Ovary (tissue), 10 donors: Measurements from ENCODE around the gene NSRP1. TPM values are rescaled to one million over a fixed set of nuclear protein-coding genes. Genes with fewer than 3 reads are reported as not detected.

ENCODE experiments used
- DNase-seq, 5 donors: peaks; one replicate each; pipeline ENCODE4 v3.0.0-alpha.2; 2019 to 2020
- H3K27ac ChIP-seq, 2 donors: fragments of 200-600 bp; one replicate each; pipeline versions ENCODE4 v1.5.1 to v1.8.0; 2019 to 2022
- H3K27me3 ChIP-seq: fragments of 200-600 bp; one replicate; pipeline ENCODE4 v1.8.0; 2022
- H3K36me3 ChIP-seq: fragments of 200-600 bp; sonication (generic); one replicate; pipeline ENCODE4 v1.5.1; 2019
- H3K4me1 ChIP-seq: one replicate; pipeline ENCODE4 v1.8.1; 2013; ENCODE audit warnings: mild to moderate bottlenecking, moderate library complexity; ENCODE audit not compliant: insufficient read depth
- H3K4me3 ChIP-seq: fragments of 200-600 bp; sonication (generic); one replicate; pipeline ENCODE4 v1.5.1; 2017
- H3K9me3 ChIP-seq, 2 donors: fragments of 200-600 bp in 1 of 2; sonication (generic) in 1 of 2; one replicate each; pipeline versions ENCODE4 v1.5.1 to v1.8.1; 2013 to 2019; ENCODE audit warnings: mild to moderate bottlenecking in 1 of 2, moderate library complexity in 1 of 2
- CTCF ChIP-seq, 3 donors: fragments of 450-650 bp in 2 of 3; fragments of 200-600 bp in 1 of 3; IDR thresholded peaks; one replicate each; pipeline versions ENCODE4 v1.5.1 to v1.8.0; 2016 to 2022; ENCODE audit warnings: antibody characterized with exemption in 3 of 3, mild to moderate bottlenecking in 1 of 3
- EP300 ChIP-seq: sonication (generic); formaldehyde crosslinking; IDR thresholded peaks from one replicate; pipeline ENCODE4 v1.6.1; 2017; ENCODE audit warnings: antibody characterized with exemption
- POLR2A ChIP-seq: fragments of 450-650 bp; IDR thresholded peaks from one replicate; pipeline ENCODE4 v1.6.1; 2017; ENCODE audit warnings: antibody characterized with exemption, mild to moderate bottlenecking, moderate library complexity
- WGBS, 3 donors: extraction: QIAGEN DNeasy Blood & Tissue Kit in 1 of 3; methylation state at CpG; one replicate each; pipeline versions ENCODE4 v1.1.5 to v1.1.7; 2013 to 2017; 5-methylcytosine and 5-hydroxymethylcytosine counted together
- intact Hi-C, 4 donors: fragments of 100-400 bp; cut with DNase I; formaldehyde crosslinking; loops; one replicate each; pipeline versions ENCODE4 v1.11.0 to v1.15.1; 2022 to 2023
- long read RNA-seq, 3 donors: library from polyadenylated mRNA in 2 of 3; unstranded in 2 of 3; transcript quantifications; one replicate each; pipeline ENCODE4 v2.0.0 and lab custom pipeline, GENCODE V29; 2021 to 2026
- polyA plus RNA-seq, 2 donors: library from polyadenylated mRNA; stranded (reverse); fragments of 200-250 nt in 1 of 2; fragments of 350-450 nt in 1 of 2; fragmentation: Illumina TruSeq in 1 of 2; extraction: RNeasy Lipid Tissue Mini Kit (QIAGEN cat#74804) in 1 of 2; gene quantifications; one replicate each; pipeline ENCODE4 v1.2.3, GENCODE V29; 2013 to 2014
- total RNA-seq, 7 donors: library from RNA; depleted of rRNA in 2 of 7; stranded (reverse); fragments of >200 nt in 2 of 7; fragmentation: NEBNext Ultra II Directional in 3 of 7; extraction: Animal tissue kit (Norgen Biotek cat#: 25700) in 3 of 7; gene quantifications; one replicate each; pipeline versions ENCODE4 v1.1.0 to v1.2.4, GENCODE V29; 2016 to 2023
- donor health status: DM: no; HTN: no; CAD: no; lungs with moderate emphysema.
- donor health status: DM: no; HTN: no; CAD: no.
- donor health status: Bipolar disorder and iron deficiency.
- donor health status: DM: yes; HTN: yes; CAD: no.
- donor health status: DM: no; HTN: no; CAD: no.
- donor health status: DM: yes; HTN: yes; CAD: no.

The NSRP1 gene, protein sequence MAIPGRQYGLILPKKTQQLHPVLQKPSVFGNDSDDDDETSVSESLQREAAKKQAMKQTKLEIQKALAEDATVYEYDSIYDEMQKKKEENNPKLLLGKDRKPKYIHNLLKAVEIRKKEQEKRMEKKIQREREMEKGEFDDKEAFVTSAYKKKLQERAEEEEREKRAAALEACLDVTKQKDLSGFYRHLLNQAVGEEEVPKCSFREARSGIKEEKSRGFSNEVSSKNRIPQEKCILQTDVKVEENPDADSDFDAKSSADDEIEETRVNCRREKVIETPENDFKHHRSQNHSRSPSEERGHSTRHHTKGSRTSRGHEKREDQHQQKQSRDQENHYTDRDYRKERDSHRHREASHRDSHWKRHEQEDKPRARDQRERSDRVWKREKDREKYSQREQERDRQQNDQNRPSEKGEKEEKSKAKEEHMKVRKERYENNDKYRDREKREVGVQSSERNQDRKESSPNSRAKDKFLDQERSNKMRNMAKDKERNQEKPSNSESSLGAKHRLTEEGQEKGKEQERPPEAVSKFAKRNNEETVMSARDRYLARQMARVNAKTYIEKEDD
- total RNA-seq (10 to 100 TPM; 19.0 to 42.1 (median 26.6) TPM), polyA plus RNA-seq (10 to 100 TPM; 23.5 to 38.9 TPM)
- long read RNA-seq, donor 1, transcript NSRP1-201 (7 exons, 2,541 nt), result major isoform, 17 of 60 reads
- long read RNA-seq, donor 1, partial matches to known transcripts, result 18 of 60 reads
- long read RNA-seq, donor 1, other reads (novel, unspliced or antisense), result 21 of 60 reads
- long read RNA-seq, donor 2, transcript NSRP1-201 (7 exons, 2,541 nt), result major isoform, 11 of 25 reads
- long read RNA-seq, donor 2, partial matches to known transcripts, result 8 of 25 reads
- long read RNA-seq, donor 2, other reads (novel, unspliced or antisense), result 0 of 25 reads
- long read RNA-seq, donor 3, transcript NSRP1-201 (7 exons, 2,541 nt), result major isoform, 42 of 72 reads
- long read RNA-seq, donor 3, transcript NSRP1-217 (6 exons, 2,420 nt), result minor isoform, 9 of 72 reads
- long read RNA-seq, donor 3, partial matches to known transcripts, result 4 of 72 reads
- long read RNA-seq, donor 3, other reads (novel, unspliced or antisense), result 11 of 72 reads

DNA sequence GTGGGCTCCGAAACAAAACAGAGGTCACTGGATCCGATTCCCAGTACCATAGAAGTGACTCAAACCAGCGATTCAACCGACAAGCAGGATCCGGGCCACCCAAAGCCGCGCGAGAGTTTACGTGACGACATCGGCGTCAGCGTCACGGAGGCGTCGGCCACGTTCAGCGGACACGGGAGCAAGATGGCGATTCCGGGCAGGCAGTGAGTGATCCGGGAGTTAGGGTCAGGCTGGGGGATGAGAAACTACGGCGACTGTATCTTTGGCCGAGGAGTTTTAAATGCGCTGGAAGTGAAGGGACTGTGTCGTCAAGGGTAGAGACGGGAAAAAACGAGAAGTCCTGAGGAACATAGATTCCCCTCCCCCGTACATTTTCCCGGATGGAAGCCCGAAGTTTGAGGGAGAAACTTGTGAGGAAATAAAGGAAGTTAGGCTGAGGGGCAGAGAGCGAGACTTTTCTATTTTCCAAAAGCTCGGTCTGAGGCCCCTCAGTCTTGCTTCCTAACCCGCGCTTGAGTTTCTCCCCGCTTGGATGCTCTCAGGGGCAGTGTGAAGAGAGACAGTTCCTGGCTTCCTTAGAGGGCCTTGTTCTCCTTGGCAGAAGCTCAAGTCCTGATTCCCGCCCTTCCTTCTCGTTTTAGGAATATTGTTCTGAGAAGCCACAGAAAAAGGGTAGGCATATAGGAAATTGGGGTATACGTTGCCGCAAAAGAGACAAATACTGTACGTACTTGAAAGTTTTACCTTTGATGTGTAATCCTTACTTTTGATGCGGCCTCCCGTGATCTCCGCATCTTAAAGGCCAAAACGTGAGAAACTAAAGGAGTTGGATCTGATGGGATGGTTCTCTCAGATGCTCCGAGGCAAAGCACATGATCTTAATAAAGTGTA, at the start of gene NSRP1:
Gene NSRP1 (plus strand): TSS at position 156 of the 891 bp plus-strand sequence. CDS start 28 bp downstream, at position 184.
- Histone ChIP-seq H3K36me3 (no peaks in the 10 kb centered on the region), H3K4me1 (peaks cover 1% of the 10 kb centered on the region), H3K27me3 (no peaks in the 10 kb centered on the region), H3K4me3 (peak within 1 kb of the TSS; percentile 64), H3K27ac (peak within 1 kb of the TSS; percentile 85 to 98), H3K9me3 (no peaks in the 10 kb centered on the region)
- DNase-seq, result peak; percentile 93 to 96 (median 96)
- WGBS, 3 donors, result 0 to 1% (median 0%) methylated on average over 47 of the region's 47 CpGs
- TF ChIP-seq EP300 (peak; percentile 68), POLR2A (peak; percentile 100), CTCF (IDR thresholded peaks at IDR 0.05) (no peak)
- intact Hi-C loops, result loop anchor here in 1 of 4 donors (5.0 kb wide), 1 partner anchor 260 kb away; the partner anchor contains the start of gene CPD

DNA sequence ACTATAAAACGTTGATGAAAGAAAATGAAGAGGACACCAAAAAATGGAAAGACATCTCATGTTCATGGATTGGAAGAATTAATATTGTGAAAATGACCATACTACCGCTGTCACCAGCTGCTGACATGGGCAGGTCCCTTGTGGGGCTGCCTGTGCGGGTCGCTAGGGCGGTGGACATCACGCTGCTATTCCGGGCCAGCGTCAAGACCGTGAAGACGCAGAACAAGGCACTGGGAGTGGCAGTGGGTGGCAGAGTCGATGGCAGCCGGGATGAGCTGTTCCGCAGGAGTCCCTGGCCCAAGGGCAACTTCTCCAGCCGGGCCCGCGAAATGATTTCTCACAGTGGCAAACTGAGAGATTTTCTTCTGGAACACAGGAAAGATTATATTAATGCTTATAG, 48.2 kb upstream of the NSRP1 start:
- intact Hi-C loops, result no loop called here
- Histone ChIP-seq H3K27me3 (no peaks in the 10 kb centered on the region), H3K36me3 (no peaks in the 10 kb centered on the region), H3K4me1 (no peaks in the 10 kb centered on the region), H3K4me3 (no peak overlapping the region), H3K9me3 (peaks cover 0 to 2% of the 10 kb centered on the region in 2 donors), H3K27ac (no peak overlapping the region)
- TF ChIP-seq CTCF (IDR thresholded peaks at IDR 0.05) (no peak), EP300 (no peak), POLR2A (no peak)
- WGBS, 3 donors, result 91 to 96% (median 95%) methylated on average over 16 of the region's 16 CpGs
- no peak for DNase-seq

DNA sequence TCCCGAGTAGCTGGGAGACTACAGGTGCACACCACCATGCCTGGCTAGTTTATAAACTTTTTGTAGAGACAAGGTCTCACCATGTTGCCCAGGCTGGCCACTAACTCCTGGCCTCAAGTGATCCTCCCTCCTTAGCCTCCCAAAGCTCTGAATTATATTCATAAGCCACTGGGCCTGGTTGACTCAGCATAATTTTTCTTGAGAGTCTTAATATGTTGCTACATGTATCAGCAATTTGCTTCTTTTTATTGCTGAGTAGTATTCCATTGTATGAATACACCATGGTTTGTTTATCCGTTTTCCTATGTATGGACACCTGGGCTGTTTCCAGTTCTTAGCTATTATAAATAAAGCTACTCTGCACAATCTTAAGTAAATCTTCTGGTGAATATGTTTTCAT, 42.4 kb upstream of the NSRP1 start:
- Histone ChIP-seq H3K36me3 (no peaks in the 10 kb centered on the region), H3K27ac (no peak overlapping the region), H3K9me3 (no peaks in the 10 kb centered on the region), H3K4me3 (no peak overlapping the region), H3K27me3 (no peaks in the 10 kb centered on the region), H3K4me1 (no peaks in the 10 kb centered on the region)
- intact Hi-C loops, result no loop called here
- TF ChIP-seq CTCF (IDR thresholded peaks at IDR 0.05) (no peak), POLR2A (no peak), EP300 (no peak)
- DNase-seq, result no peak
- 54 to 60% (median 55%) methylated on average over 2 of the region's 2 CpGs for WGBS, 3 donors
